Caco-2 (cell line): ENCODE measurements around the gene PPP1R16B. TPM values are rescaled to one million over a fixed set of nuclear protein-coding genes. Genes with fewer than 3 reads are reported as not detected.

Source experiments
- BruUV-seq: library from RNA; stranded (reverse); fragments of 400-500 nt; replicated peaks from 2 replicates; lab custom pipeline; 2021; lab: Mats Ljungman, UMichigan
- CTCF ChIA-PET: fragments of 300-600 bp; sonication (Branson Sonifier 250); formaldehyde crosslinking; loops from one replicate; lab custom pipeline; 2022; ENCODE audit warnings: antibody characterized with exemption; lab: Charles Lee
- POLR2A ChIA-PET: fragments of 300-600 bp; sonication (Branson Sonifier 250); formaldehyde crosslinking; loops from one replicate; lab custom pipeline; 2022; ENCODE audit warnings: antibody characterized with exemption; lab: Charles Lee
- DNase-seq, 2 experiments: peaks; one replicate each; pipeline versions ENCODE4 v3.0.0 to v3.0.0-alpha.2; 2020 to 2022
- H3K27me3 ChIP-seq: replicated peaks from 2 replicates; pipeline ENCODE4 v1.6.0; 2011; ENCODE audit warnings: low read length; ENCODE audit not compliant: control insufficient read depth, insufficient read depth
- H3K36me3 ChIP-seq: 2 replicates; pipeline ENCODE4 v1.5.1; 2011; ENCODE audit warnings: low read length; ENCODE audit not compliant: control insufficient read depth, insufficient read depth
- H3K4me1 ChIP-seq: fragments of 250-450 bp; sonication (Bioruptor Pico); 2 replicates; pipeline ENCODE4 v1.5.1; 2020; ENCODE audit warnings: mild to moderate bottlenecking
- H3K4me3 ChIP-seq: 2 replicates; pipeline ENCODE4 v1.5.1; 2011; ENCODE audit warnings: low read depth, mild to moderate bottlenecking, control low read depth, low read length
- H3K9me3 ChIP-seq: fragments of 250-450 bp; sonication (Bioruptor Pico); 2 replicates; pipeline ENCODE4 v1.5.1; 2020; ENCODE audit warnings: mild to moderate bottlenecking, moderate library complexity
- H3K27ac Mint-ChIP-seq: one replicate; pipeline ENCODE4 v1.8.0; 2022; ENCODE audit warnings: mixed read lengths; ENCODE audit not compliant: unreplicated experiment
- H3K27me3 Mint-ChIP-seq: one replicate; pipeline ENCODE4 v1.8.0; 2022; ENCODE audit warnings: mixed read lengths; ENCODE audit not compliant: insufficient read depth, unreplicated experiment
- H3K36me3 Mint-ChIP-seq: one replicate; pipeline ENCODE4 v1.8.0; 2022; ENCODE audit warnings: mild to moderate bottlenecking, mixed read lengths; ENCODE audit not compliant: insufficient read depth, unreplicated experiment
- H3K4me1 Mint-ChIP-seq: one replicate; pipeline ENCODE4 v1.8.0; 2022; ENCODE audit warnings: low read depth, mixed read lengths; ENCODE audit not compliant: unreplicated experiment
- H3K4me3 Mint-ChIP-seq: one replicate; pipeline ENCODE4 v1.8.0; 2022; ENCODE audit warnings: mild to moderate bottlenecking, moderate library complexity, mixed read lengths; ENCODE audit not compliant: unreplicated experiment
- H3K9me3 Mint-ChIP-seq: one replicate; pipeline ENCODE4 v1.8.0; 2022; ENCODE audit warnings: mixed read lengths; ENCODE audit not compliant: unreplicated experiment
- intact Hi-C: fragments of 100-400 bp; cut with micrococcal nuclease; formaldehyde crosslinking; loops from one replicate; pipeline ENCODE4 v1.10.0; 2022; ENCODE audit not compliant: unreplicated experiment
- total RNA-seq: library from RNA; stranded (reverse); gene quantifications from 2 replicates; pipeline ENCODE4 v1.2.3, GENCODE V29; 2022
- TF ChIP-seq, protein P1 (sequence below), 2 experiments: fragments of 200-600 bp in 1 of 2; IDR thresholded peaks; 1 replicate in 1 of 2; 2 replicates in 1 of 2; pipeline versions ENCODE4 v1.5.1 to v1.8.0; 2011 to 2022; ENCODE audit warnings: antibody characterized with exemption in 1 of 2, control low read depth in 1 of 2, inconsistent platforms in 1 of 2, low read depth in 1 of 2, low read length in 1 of 2, mild to moderate bottlenecking in 1 of 2, moderate library complexity in 1 of 2; ENCODE audit not compliant: insufficient read depth in 1 of 2, severe bottlenecking in 1 of 2, unreplicated experiment in 1 of 2

Gene PPP1R16B
- total RNA-seq, 1 experiment from 2014 or later: not detected

DNA sequence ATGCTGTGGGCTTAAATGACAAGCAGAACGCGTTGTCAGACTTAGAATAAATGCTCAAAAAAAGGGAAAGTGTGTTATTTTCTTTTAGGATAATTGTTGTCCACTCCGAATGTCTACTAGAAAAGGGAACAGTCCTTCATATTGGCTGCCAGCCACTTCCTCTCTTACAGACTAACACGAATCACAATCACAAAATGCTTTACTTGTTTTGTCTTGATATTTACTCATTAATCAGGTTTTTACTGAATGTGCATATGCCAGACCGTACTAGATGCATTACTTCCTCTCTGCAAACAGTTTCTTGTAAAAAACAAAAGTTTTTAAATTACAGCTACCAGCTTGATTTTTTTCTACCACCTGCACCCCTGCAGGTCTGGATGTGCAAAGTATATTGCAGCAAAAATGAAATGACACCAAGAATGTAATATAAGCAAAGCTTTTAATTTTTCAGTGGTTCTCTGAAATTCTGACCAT is 157.5 kb downstream of the PPP1R16B start:
- CTCF ChIA-PET: interaction anchor here (0.6 to 3.4 kb wide), 12 partner anchors 9 to 223 kb away, joined by 3 to 32 read pairs (median 6); partner anchors contain the start of gene FAM83D

GRCh38 chr20:38963745-38964144 is 158.2 kb downstream of the PPP1R16B start:
- Histone ChIP-seq H3K36me3 (no peaks in the 10 kb centered on the region), H3K9me3 (no peaks in the 10 kb centered on the region), H3K27me3 (no peaks in the 10 kb centered on the region), H3K4me3 (no peak overlapping the region), H3K4me1 (peaks cover 14% of the 10 kb centered on the region; the same call in 1 of the 2 replicates)
- POLR2A ChIA-PET: interaction anchor here (1.2 kb wide), 1 partner anchor 101 kb away, joined by 5 read pairs; no protein-coding TSS in a partner anchor
- Mint-ChIP-seq H3K4me1 (peaks cover 20% of the 10 kb centered on the region), H3K27me3 (no peaks in the 10 kb centered on the region), H3K4me3 (no peak overlapping the region), H3K27ac (no peak overlapping the region), H3K36me3 (peaks cover 22% of the 10 kb centered on the region), H3K9me3 (no peaks in the 10 kb centered on the region)
- intact Hi-C loops: loop anchor here (2.0 kb wide), 2 partner anchors 31 to 69 kb away; no protein-coding TSS in a partner anchor
- BruUV-seq: no TSS peak
- TF ChIP-seq, protein P1, sequence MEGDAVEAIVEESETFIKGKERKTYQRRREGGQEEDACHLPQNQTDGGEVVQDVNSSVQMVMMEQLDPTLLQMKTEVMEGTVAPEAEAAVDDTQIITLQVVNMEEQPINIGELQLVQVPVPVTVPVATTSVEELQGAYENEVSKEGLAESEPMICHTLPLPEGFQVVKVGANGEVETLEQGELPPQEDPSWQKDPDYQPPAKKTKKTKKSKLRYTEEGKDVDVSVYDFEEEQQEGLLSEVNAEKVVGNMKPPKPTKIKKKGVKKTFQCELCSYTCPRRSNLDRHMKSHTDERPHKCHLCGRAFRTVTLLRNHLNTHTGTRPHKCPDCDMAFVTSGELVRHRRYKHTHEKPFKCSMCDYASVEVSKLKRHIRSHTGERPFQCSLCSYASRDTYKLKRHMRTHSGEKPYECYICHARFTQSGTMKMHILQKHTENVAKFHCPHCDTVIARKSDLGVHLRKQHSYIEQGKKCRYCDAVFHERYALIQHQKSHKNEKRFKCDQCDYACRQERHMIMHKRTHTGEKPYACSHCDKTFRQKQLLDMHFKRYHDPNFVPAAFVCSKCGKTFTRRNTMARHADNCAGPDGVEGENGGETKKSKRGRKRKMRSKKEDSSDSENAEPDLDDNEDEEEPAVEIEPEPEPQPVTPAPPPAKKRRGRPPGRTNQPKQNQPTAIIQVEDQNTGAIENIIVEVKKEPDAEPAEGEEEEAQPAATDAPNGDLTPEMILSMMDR (IDR thresholded peaks at IDR 0.05; ENCODE audit: insufficient read depth in 1 of 2, low read depth in 1 of 2, low read length in 1 of 2, severe bottlenecking in 1 of 2, unreplicated experiment in 1 of 2): no peak
- DNase-seq: no peak
- CTCF ChIA-PET: interaction anchor here (0.6 to 3.4 kb wide), 3 partner anchors 37 to 224 kb away, joined by 3 to 32 read pairs (median 11); partner anchors contain the start of gene FAM83D

More for the DNA sequence above, 157.5 kb downstream of the PPP1R16B start:
- Mint-ChIP-seq H3K4me3 (peak overlapping the region; percentile 92), H3K27me3 (no peaks in the 10 kb centered on the region), H3K36me3 (peaks cover 23% of the 10 kb centered on the region), H3K27ac (peak overlapping the region; percentile 96), H3K9me3 (no peaks in the 10 kb centered on the region), H3K4me1 (peaks cover 20% of the 10 kb centered on the region)
- BruUV-seq: TSS peak; percentile 56
- no peak for DNase-seq
- H3K4me1 ChIP-seq: peaks cover 14% of the 10 kb centered on the region; the same call in 1 of the 2 replicates
- peak overlapping the region; percentile 84 for H3K4me3 ChIP-seq
- H3K27me3 ChIP-seq: no peaks in the 10 kb centered on the region
- POLR2A ChIA-PET: interaction anchor here (1.0 to 2.7 kb wide), 8 partner anchors 19 to 100 kb away, joined by 3 to 55 read pairs (median 8); partner anchors contain the start of gene FAM83D
- no peaks in the 10 kb centered on the region for H3K9me3 ChIP-seq
- intact Hi-C loops: loop anchor here (1.0 to 2.0 kb wide), 5 partner anchors 30 to 103 kb away; no protein-coding TSS in a partner anchor
- H3K36me3 ChIP-seq: no peaks in the 10 kb centered on the region
- TF ChIP-seq, protein P1 (IDR thresholded peaks at IDR 0.05; ENCODE audit: insufficient read depth in 1 of 2, low read depth in 1 of 2, low read length in 1 of 2, severe bottlenecking in 1 of 2, unreplicated experiment in 1 of 2): no peak

- DNase-seq: no peak
- no peaks in the 10 kb centered on the region for H3K9me3 ChIP-seq
- ChIA-PET CTCF (no interaction called here), POLR2A (interaction anchor here (0.9 kb wide), 1 partner anchor 39 kb away, joined by 3 read pairs; the partner anchor contains the start of gene FAM83D)
- H3K36me3 ChIP-seq: peaks cover under 1% of the 10 kb centered on the region
- BruUV-seq: no TSS peak
- intact Hi-C loops: no loop called here
- peaks cover 20% of the 10 kb centered on the region for H3K4me1 Mint-ChIP-seq
- H3K4me3 ChIP-seq: no peak overlapping the region
- no peak overlapping the region for H3K4me3 Mint-ChIP-seq
- no peaks in the 10 kb centered on the region for H3K27me3 Mint-ChIP-seq
- no peak overlapping the region for H3K27ac Mint-ChIP-seq
- peaks cover 24% of the 10 kb centered on the region for H3K36me3 Mint-ChIP-seq
- H3K4me1 ChIP-seq: peaks cover 25% of the 10 kb centered on the region
- H3K9me3 Mint-ChIP-seq: no peaks in the 10 kb centered on the region
- TF ChIP-seq, protein P1 (IDR thresholded peaks at IDR 0.05; ENCODE audit: insufficient read depth in 1 of 2, low read depth in 1 of 2, low read length in 1 of 2, severe bottlenecking in 1 of 2, unreplicated experiment in 1 of 2): no peak
- H3K27me3 ChIP-seq: no peaks in the 10 kb centered on the region
Measured at GRCh38 chr20:38965264-38965663, 159.8 kb downstream of the PPP1R16B start.
